Fibroblast of skin of abdomen (primary cell): ENCODE data around the gene GLCE.
"Not testable (repeated sequence)": the region's sequence is repeated elsewhere in the genome, so short reads cannot be mapped to it uniquely, and the experiment has no call there.

Source experiments
- DNase-seq: peaks from one replicate; pipeline ENCODE4 v3.0.0-alpha.2; 2013

Gene GLCE

GRCh38 chr15:69299943-69300588, 139.6 kb downstream of the GLCE start:
- DNase-seq: no peak

DNA sequence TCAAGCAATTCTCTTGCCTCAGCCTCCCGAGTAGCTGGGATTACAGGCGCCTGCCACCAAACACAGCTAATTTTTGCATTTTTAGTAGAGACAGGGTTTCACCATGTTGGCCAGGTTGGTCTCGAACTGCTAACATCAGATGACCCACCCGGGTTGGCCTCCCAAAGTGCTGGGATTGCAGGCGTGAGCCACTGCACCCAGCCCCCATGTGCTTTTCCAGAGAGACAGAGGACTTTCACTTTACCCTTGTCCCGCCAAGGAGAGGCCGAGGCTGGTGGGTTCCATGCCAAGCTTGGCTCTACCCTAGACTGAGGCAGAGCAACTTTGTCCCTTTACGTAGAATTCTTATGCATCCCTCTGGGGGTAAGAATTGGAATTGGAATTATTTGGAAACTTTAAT, 140.7 kb downstream of the GLCE start:
- DNase-seq: not testable (repeated sequence)

DNA sequence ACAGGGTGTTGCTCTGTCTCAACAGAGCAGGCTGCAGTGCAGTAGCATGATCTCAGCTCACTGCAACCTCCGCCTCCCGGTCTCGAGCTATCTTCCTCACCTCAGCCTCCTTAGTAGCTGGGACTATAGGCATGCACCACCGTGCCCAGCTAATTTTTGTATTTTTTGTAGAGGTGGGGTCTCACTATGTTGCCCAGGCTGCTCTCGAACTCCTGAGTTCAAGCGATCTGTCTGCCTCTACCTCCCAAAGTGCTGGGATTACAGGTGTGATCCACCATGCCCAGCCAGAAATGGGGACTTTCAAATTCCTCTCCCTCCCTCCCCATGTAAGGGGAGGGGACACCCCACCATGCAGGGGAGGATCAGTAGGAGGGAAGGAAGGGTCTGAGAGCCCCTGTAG, 141.7 kb downstream of the GLCE start:
- not testable (repeated sequence) for DNase-seq

DNA sequence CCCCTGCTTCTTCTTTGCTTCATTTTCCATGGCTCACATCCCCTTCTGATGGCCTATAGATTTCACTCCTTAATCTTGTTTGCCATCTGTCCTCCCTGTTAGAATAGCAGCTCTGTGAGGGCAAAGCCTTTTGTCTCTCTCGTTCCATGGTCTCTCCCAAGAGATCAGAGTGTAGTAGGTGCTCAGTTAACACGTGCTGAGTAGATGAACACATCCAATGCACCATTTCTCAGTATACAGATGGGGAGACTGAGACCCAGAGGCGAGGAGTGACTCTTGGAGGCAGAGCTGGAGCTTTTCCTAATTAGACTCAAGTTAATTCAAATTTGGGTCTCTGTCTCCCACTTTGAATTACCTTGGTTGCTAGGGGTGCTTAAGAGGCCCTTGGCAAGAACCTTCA, 142.5 kb downstream of the GLCE start:
- DNase-seq: no peak

DNA sequence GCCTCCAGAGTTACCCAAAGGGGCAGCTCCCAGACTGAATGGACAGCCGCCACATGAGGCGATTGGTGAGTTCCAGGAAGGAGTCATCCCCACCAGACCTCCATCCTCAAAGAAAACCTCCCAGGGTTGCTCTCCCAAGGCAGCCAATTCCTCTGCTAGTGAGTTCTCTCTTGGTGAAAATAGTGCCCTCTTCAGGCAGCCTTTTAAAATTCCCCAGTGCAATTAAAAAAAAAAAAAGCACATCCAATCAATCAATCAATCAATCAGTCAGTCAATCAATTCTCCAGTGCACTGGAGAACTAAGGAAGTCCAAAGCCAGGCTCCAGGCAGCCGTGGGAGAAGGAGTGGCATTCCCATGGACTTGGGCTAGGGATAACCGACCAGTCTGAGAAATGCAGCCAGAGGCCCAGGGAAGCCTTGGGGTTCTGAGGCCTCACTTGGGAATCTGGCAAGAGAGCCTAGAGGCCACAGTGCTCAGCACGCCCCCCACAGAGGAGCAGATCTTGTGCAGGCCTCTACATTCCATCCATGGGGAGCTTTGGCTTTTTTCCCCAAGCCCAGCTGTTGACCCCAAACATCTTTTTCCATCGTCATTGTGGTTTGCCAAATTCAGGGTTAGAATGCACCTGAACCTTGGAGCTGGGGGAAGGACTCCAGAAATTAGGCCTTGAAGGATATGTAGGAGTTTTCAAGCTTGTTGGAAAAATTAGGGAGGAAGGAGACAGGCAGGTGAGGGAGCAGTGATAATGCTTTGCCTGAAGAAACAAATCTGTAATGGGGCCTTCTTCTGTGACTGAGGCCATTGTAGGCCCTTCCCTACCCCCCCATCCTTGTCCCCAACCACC, 143.1 kb downstream of the GLCE start:
- DNase-seq: peak; percentile 30

DNA sequence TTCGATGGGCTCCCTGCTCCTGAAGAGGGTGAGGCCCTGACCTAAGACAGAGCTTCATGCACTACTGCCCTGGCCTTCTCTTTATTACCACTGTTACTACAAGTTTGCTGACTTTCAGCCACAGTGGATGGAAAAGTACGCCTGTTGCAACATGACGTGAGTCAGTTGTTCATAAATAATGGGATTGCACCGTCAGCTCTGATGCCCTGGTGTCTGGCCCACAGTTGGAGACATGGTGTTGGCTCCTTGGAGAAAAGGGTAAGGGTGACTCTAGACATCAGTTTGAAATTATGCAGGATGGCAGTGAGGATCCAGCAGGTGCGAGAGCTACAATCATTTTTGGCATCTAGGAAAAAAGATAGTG, 143.7 kb downstream of the GLCE start:
- peak; percentile 69 for DNase-seq

- DNase-seq: peak; percentile 79
Observed at GRCh38 chr15:69305204-69305931, 144.9 kb downstream of the GLCE start.

- DNase-seq: no peak
Observed at GRCh38 chr15:69305933-69306568, 145.6 kb downstream of the GLCE start.

DNA sequence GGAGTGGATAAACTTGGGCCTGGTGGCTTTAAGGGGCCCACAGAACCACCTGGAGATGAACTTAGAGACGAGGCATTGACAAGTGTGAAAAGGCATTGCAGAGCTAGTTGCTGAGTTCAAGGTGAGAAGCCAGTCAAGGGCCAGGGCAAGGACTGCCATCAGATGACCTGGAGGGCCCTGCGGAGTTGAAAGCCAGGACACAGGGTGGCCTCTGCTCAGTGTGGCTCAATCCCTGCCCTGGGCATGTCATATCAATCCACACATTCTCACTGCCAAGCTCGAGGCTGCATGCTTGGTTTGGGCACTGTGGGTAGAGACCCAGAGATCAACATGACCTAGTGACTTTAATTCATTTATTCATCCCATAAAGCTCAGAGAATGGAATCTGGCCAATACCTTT, 147.5 kb downstream of the GLCE start:
- DNase-seq: no peak

DNA sequence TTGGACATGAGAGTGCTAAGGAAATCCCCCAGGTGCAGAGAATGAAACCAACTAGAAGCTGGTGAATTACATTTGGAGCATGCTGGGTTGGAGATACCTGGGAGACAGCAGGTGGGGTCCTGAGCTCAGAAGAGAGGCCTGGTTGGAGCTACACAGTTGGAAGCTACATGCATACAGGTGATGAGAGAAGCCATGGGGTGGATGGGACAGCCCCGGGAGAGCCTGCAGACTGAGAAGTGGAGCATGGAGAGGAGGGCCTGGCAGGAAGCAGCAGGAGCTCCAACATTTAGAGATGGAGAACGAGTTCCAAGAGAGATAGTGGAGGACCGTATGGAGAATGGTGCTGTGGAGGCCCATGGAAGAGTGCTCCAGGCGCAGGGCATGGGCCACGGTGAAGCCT, 148.5 kb downstream of the GLCE start:
- no peak for DNase-seq

DNA sequence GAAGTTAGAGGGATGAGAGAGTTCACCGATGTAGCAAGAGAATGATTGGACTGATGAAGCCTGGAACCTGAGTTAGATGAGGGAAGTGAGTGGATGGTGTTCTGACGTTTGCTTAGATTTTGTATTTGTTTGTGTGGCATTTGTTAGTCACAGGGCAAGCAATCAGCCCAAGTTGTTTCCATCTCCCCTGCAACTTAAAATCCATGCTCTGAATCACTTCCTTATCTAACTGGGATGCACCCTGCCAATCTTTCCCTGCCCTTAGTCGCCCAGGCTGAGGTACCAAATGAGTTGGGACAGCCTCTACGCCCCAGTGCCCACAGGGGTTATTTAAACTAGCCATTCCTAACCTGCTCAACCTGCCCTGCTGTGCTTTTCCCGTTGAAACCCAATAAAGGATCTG, 150.9 kb downstream of the GLCE start:
- DNase-seq: no peak

GRCh38 chr15:69313432-69314000, 153.1 kb downstream of the GLCE start:
- no peak for DNase-seq

DNA sequence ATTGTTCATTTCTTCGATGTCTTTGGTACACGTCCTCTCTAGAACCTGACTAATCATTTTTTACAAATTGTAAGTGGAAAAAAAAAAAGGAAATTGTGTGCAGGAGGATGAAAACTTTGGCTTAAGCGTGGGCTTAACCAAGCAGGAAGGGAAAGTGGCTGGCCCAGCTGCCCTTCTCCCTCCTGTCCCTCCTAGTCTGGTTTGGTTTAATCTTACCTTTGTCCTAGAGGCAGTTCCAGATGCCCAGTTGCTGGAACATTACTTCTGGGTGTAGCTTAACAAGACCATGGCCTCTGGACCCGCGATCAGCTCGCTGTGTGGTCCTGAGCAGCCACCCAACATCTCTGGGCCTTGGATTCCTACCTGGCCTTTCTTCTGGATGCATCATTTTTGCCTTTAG, 153.7 kb downstream of the GLCE start:
- no peak for DNase-seq

- DNase-seq: no peak
Observed at GRCh38 chr15:69314736-69315135, 154.3 kb downstream of the GLCE start.

GRCh38 chr15:69315402-69316110, 155.1 kb downstream of the GLCE start:
- no peak for DNase-seq

DNA sequence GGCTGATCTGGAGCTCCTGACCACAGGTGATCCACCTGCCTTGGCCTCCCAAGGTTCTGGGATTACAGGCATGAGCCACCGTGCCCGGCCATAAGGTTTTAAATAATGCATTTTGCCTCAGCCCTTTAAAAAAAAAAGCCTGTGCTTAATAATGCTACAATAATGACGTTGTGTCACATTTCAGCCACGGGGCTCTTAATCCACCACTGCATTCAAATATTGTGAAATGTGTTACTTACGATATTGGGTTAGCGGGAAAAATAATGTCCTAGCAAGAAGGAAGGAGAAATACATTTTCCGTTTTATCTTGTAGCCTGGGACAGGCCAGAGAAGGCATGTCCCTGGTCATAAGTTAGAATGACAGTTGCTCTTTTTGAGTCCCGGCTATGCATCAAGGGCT, 155.9 kb downstream of the GLCE start:
- no peak for DNase-seq

DNA sequence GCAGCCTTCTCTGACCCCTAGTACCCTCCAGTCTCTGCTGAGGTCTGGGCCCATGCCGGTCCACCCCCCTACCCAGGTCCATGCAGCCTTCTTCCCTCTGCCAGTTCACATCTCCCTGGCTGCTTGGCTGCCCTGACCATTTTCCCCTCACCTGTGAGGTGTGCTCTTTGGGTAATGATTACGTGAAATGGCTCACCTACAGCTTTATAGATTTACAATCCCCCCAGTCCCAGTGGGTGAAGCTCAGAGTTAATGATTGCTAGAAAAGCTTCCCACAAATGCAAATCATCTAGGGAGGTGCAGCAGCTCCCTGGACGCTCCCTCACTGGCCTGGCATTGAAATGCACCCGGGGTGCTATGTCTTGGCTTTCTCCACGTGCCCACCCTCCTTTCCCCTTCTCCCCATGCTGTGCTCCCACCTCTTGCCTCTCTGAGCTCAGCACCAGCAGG, 157.0 kb downstream of the GLCE start:
- no peak for DNase-seq

DNA sequence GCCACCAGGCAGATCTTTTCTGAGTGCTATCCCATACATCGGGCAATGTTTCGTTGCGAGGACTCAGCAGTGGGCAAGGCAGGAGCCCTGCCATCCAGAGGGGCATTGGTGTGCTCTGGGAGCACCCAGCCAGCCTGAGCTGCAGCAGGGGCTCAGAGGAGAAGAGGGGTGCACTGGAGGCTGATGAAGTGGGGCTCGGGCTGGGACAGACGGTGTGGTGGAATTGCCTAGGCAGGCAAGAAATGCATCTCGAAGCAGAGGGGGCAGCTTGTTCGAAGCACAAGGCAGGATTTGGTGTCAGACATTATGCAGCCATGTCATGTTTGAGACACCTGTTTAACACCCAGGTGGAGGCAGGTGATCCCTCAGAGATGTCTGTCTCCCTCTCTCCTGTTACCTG, 157.6 kb downstream of the GLCE start:
- no peak for DNase-seq

DNA sequence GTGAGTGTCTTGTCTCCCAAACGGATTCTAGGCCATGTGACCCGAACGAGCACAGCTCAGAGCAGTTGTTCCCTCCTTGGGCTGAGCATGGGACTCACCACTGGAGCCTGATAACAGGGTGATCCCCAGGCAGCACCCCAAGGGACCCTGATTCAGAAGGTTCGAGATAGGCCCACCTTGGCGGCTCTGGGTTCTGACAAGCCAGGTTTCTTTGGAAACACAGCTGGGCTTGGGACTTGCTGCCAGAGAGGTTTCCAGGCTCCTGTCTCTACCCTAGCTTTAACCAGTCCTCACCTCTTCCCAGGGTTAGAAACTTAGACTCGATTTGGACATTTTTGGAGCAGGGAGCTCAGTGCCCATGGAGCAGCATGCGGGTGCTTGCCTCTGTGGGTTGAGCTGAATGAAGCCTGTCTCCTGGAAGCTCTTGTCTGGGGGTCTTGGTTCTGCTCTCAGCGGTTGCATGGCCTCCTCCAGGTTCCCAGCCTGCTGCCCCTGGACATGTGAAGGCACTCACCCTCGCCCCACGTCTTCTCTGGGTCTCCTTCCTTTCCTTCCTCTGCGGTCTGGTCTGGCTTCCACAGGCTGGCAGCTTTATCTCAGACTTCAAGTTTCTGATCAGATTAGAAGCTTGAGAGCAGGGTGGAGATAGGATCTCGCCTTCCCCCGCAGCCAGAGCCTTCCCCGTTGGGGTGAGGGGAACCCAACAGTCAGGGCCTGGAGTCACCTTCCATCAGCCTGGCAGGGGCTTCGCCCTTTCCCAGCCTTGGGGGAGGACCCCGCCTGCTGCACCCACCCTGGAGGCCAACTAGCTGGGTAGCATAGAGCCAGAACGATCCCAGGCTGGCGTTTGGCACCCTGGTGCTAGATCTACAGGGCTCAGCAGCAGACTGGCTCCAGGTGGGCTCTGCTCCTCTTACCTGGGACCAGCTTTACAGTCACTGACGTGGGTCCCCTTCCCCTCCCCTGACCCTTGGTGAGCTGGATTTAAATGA, 159.2 kb downstream of the GLCE start:
- DNase-seq: no peak

DNA sequence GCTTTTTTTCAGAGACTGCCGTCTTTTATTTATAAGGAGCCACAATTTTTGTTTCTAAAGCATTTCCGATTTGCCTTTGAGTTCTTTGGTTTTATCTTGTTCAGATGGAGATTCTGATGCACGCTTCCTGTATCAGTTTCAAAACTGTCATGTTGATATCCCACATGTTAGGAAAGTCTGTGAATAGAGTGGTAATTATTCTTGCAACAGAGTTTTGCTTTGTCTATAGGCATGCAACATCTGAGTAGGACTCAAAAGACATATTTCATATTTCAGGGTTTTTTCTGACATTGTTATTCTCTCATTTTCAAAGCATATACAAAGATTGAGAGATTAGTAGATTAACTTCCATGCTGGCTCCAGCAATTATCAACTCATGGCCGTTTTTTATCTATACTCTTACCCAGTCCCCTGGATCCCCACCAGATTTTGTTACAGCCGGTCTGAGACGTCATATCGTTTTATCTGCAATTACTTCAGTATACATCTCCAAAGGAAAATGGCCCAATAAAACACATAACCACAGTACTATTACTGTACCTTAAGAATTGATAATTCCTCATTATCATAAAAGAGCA, 160.6 kb downstream of the GLCE start:
- no peak for DNase-seq
